Progenitor cell of endocrine pancreas (in vitro differentiated cells): ENCODE measurements around the gene B3GALT4. TPM values are rescaled to one million over a fixed set of nuclear protein-coding genes. Genes with fewer than 3 reads are reported as not detected.

Experiments used
- DNase-seq: peaks from one replicate; pipeline ENCODE4 v3.0.0; 2021; ENCODE audit warnings: low spot score; ENCODE audit not compliant: unreplicated experiment
- H3K27ac Mint-ChIP-seq: 2 replicates; pipeline ENCODE4 v1.8.0; 2021; ENCODE audit warnings: mild to moderate bottlenecking, moderate library complexity, mixed read lengths
- H3K27me3 Mint-ChIP-seq: 2 replicates; pipeline ENCODE4 v1.8.0; 2021; ENCODE audit warnings: mixed read lengths
- H3K36me3 Mint-ChIP-seq: 2 replicates; pipeline ENCODE4 v1.8.0; 2022; ENCODE audit warnings: mixed read lengths; ENCODE audit not compliant: insufficient read depth
- H3K4me1 Mint-ChIP-seq: 2 replicates; pipeline ENCODE4 v1.8.0; 2021; ENCODE audit warnings: low read depth, mixed read lengths
- H3K4me3 Mint-ChIP-seq: 2 replicates; pipeline ENCODE4 v1.8.0; 2021; ENCODE audit warnings: low read depth, mild to moderate bottlenecking, moderate library complexity, mixed read lengths
- H3K9me3 Mint-ChIP-seq: 2 replicates; pipeline ENCODE4 v1.8.0; 2021; ENCODE audit warnings: low read depth, mixed read lengths
- total RNA-seq: library from RNA; stranded (reverse); gene quantifications from 2 replicates; pipeline ENCODE4 v1.2.1, GENCODE V29; 2021
- TF ChIP-seq, protein P1 (sequence below): fragments of 200-600 bp; sonication (generic); IDR thresholded peaks from one replicate; pipeline ENCODE4 v1.5.0; 2021; ENCODE audit warnings: antibody characterized with exemption, mild to moderate bottlenecking; ENCODE audit not compliant: unreplicated experiment

B3GALT4 gene
- total RNA-seq, 1 donor from 2014 or later: 5.7 TPM

DNA sequence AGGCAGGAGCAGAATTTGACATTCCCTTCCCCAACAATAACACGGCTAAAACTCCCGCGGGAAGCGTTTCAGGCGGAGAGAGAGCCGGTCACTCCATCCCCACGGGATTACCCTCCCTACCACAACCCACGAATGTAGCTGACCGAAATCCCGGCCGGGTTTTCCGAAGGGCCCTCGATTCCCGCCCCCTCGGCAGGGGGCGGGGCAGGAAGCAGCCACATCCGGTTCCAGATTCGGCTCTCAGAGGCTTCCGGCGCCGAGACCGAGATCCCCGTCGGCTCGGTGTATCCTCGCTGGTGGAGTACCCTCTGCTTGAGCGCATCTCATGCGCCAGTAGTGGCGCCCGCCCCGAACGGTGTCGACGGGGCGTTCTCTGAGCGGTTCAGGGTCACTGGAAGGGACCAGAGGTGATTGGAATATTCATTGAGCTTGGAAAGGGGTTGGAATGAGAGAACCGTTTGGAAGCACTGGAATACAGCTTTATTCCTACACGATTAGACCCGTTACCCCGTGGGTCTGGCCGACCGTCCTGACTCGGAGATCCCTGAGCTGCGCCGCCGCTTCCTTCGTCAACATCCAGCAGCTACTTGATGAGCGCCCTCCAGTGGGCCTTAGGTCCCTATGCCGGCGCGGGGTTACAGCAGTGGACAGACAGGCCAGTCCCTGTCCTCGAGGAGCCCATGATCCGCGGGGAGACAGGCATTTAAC, 22.5 kb downstream of the B3GALT4 start:
- Mint-ChIP-seq H3K36me3 (peaks cover 4% of the 10 kb centered on the region), H3K4me1 (peaks cover 16% of the 10 kb centered on the region), H3K9me3 (no peaks in the 10 kb centered on the region), H3K27me3 (no peaks in the 10 kb centered on the region), H3K4me3 (peak overlapping the region; percentile 100), H3K27ac (peak overlapping the region; percentile 97)
- TF ChIP-seq, protein P1, sequence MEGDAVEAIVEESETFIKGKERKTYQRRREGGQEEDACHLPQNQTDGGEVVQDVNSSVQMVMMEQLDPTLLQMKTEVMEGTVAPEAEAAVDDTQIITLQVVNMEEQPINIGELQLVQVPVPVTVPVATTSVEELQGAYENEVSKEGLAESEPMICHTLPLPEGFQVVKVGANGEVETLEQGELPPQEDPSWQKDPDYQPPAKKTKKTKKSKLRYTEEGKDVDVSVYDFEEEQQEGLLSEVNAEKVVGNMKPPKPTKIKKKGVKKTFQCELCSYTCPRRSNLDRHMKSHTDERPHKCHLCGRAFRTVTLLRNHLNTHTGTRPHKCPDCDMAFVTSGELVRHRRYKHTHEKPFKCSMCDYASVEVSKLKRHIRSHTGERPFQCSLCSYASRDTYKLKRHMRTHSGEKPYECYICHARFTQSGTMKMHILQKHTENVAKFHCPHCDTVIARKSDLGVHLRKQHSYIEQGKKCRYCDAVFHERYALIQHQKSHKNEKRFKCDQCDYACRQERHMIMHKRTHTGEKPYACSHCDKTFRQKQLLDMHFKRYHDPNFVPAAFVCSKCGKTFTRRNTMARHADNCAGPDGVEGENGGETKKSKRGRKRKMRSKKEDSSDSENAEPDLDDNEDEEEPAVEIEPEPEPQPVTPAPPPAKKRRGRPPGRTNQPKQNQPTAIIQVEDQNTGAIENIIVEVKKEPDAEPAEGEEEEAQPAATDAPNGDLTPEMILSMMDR: peak; percentile 81
- peak; percentile 76 for DNase-seq

DNA sequence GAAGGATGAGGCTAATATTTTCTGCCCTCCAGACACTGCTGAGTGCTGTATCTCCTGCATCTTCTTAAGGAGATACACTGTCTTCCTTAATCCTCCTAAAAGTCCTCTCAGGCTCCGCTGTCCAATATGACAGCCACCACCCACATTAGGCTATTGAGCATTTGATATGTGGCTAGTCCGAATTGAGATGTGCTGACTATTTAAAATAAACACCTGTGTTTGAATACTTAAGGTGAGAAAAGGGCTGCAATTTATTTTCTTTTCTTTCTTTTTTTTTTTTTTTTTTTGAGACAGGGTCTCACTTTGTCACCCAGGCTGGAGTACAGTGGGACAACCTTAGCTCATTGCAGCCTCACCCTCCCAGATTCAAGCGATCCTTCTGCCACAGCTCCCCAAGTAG, 25.0 kb downstream of the B3GALT4 start:
- Mint-ChIP-seq H3K4me3 (no peak overlapping the region), H3K4me1 (peaks cover 16% of the 10 kb centered on the region), H3K36me3 (peaks cover 1% of the 10 kb centered on the region), H3K27ac (no peak overlapping the region), H3K27me3 (no peaks in the 10 kb centered on the region), H3K9me3 (no peaks in the 10 kb centered on the region)
- TF ChIP-seq, protein P1: no peak
- no peak for DNase-seq

DNA sequence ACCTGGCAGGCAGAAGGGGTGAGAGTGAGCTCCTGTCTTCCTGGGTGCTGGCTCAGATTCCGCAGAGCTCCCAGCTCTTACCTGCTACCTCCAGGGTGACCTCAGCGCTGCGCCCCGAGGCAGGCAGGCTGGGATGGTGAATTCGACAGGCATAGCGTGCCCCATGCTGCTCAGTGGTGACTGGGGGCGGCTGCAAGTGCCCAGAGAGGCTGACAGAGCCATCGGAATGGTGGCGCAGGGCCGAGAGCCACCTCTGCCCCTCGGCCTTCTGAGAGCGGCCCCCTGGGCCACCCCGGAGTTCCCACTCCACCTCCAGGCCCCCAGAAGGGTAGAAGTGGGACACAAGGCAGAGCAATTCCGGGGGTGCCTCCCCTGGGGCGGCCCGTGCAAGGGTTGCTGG, 27.3 kb downstream of the B3GALT4 start:
- H3K27ac Mint-ChIP-seq: no peak overlapping the region
- DNase-seq: no peak
- peaks cover 9% of the 10 kb centered on the region for H3K4me1 Mint-ChIP-seq
- no peaks in the 10 kb centered on the region for H3K27me3 Mint-ChIP-seq
- no peaks in the 10 kb centered on the region for H3K9me3 Mint-ChIP-seq
- H3K4me3 Mint-ChIP-seq: no peak overlapping the region
- TF ChIP-seq, protein P1: no peak
- H3K36me3 Mint-ChIP-seq: peaks cover 2% of the 10 kb centered on the region

DNA sequence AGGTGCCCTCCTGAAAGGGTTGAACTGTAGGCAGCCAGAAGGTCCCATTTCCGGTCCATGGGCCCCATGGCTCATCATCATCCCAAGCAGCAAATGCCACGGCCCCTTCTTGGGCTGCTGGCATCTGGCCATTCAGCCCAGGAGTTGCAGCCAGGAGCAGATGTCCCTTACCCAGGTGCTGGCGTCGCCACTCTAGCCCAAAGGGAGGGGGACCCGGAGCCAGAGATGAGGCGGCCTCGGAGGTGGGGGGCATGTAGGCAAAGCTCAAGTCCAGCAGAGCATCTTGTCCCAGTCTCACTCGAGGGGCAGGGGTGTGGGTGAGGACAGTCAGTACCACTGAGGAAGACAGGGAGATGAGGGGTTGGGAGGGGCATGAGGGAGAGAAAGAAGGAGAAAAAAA, 28.1 kb downstream of the B3GALT4 start:
- Mint-ChIP-seq H3K27ac (no peak overlapping the region), H3K27me3 (no peaks in the 10 kb centered on the region), H3K36me3 (peaks cover 2% of the 10 kb centered on the region), H3K9me3 (no peaks in the 10 kb centered on the region), H3K4me1 (peaks cover 4% of the 10 kb centered on the region), H3K4me3 (no peak overlapping the region)
- TF ChIP-seq, protein P1: no peak
- DNase-seq: no peak

DNA sequence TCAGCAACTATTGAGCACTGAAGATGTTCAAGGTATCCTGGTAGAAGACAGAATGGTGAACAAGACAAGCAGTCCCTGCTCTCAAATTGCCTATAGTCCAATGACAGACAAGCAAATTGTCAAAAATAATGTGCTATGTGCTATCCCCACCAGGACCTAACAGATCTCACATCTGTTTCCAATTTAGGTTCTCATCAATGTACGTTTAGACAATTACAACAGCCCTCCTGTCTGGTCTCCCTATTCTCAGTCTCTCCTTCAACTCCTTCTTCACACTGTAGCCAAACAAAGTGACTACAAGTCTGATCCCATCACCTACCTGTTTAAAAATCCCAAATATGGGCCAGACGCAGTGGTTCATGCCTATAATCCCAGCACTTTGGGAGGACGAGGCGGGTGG, 29.4 kb downstream of the B3GALT4 start:
- Mint-ChIP-seq H3K36me3 (peaks cover 2% of the 10 kb centered on the region), H3K4me1 (no peaks in the 10 kb centered on the region), H3K9me3 (no peaks in the 10 kb centered on the region), H3K4me3 (no peak overlapping the region), H3K27ac (peak overlapping the region; percentile 81), H3K27me3 (no peaks in the 10 kb centered on the region)
- TF ChIP-seq, protein P1: no peak
- no peak for DNase-seq
